ENCODE measurements around the gene TNFRSF1A. TPM values are rescaled to one million over a fixed set of nuclear protein-coding genes. Genes with fewer than 3 reads are reported as not detected.
"Not testable (repeated sequence)": the region's sequence is repeated elsewhere in the genome, so short reads cannot be mapped to it uniquely, and the experiment has no call there.

The TNFRSF1A gene
- total RNA-seq, 1 experiment from 2014 or later = 103 TPM

DNA sequence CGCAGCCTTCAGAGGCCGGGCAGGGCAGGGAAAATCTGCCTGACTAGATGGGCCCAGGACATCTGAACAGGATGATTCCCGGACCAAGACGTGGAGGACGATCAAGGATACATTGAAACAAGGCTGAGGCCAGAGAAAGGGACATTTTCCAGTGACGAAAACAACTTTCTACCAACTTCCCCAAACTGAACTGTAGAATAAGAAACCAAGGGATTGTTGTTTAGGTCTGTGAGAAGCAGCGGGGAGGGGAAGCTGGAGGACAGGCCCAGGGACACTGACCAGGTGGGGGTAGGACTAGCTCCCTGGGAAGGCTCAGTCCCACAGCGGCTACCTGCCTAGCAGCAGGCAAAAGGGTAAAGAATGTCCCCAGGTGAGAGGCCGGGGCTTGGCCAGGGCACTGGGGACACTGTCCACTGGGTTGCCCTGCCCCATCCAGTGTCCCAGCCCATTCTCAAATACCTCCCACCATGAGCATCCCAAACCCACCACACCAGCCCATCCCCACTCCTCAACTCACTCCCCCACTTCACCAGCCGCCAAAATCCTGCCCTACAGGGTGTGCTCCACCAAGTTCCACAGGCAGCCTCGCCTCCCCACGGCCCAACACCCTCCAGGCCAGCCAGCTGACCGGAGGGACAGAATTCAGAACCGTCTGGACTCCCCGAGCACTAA lies 995 bp downstream of the TNFRSF1A start:
- H3K4me1 Mint-ChIP-seq (ENCODE audit: insufficient read depth, unreplicated experiment) = peaks cover 30% of the 10 kb centered on the region
- H3K27ac Mint-ChIP-seq (ENCODE audit: low read depth, unreplicated experiment) = no peak overlapping the region
- no peak for TF ChIP-seq CTCF (IDR thresholded peaks at IDR 0.05; ENCODE audit: unreplicated experiment)
- ChIA-PET CTCF (interaction anchor here (0.6 to 1.9 kb wide), 9 partner anchors 14 to 236 kb away, joined by 3 to 10 read pairs (median 3); partner anchors contain the start of gene LTBR), POLR2A (interaction anchor here (0.7 to 24.1 kb wide), 10 partner anchors 8 to 62 kb away, joined by 3 to 739 read pairs (median 4); partner anchors contain the start of genes LTBR and SCNN1A)
- no TSS peak for BruUV-seq (replicated peaks)
- intact Hi-C loops (cut with micrococcal nuclease) = no loop called here
- H3K4me3 Mint-ChIP-seq (ENCODE audit: unreplicated experiment) = no peak overlapping the region
- H3K27me3 Mint-ChIP-seq (ENCODE audit: insufficient read depth, unreplicated experiment) = no peaks in the 10 kb centered on the region
- H3K36me3 Mint-ChIP-seq (ENCODE audit: insufficient read depth, unreplicated experiment) = peaks cover 28% of the 10 kb centered on the region
- no peaks in the 10 kb centered on the region for H3K9me3 Mint-ChIP-seq (ENCODE audit: unreplicated experiment)
- DNase-seq (ENCODE audit: unreplicated experiment) = no peak

- no peak for DNase-seq (ENCODE audit: unreplicated experiment)
- CTCF ChIA-PET = interaction anchor here (0.6 to 1.9 kb wide), 12 partner anchors 14 to 145 kb away, joined by 3 to 10 read pairs (median 4); partner anchors contain the start of gene LTBR
- Mint-ChIP-seq H3K36me3 (ENCODE audit: insufficient read depth, unreplicated experiment) (peaks cover 21% of the 10 kb centered on the region), H3K27me3 (ENCODE audit: insufficient read depth, unreplicated experiment) (no peaks in the 10 kb centered on the region), H3K27ac (ENCODE audit: low read depth, unreplicated experiment) (no peak overlapping the region), H3K4me1 (ENCODE audit: insufficient read depth, unreplicated experiment) (peaks cover 23% of the 10 kb centered on the region), H3K9me3 (ENCODE audit: unreplicated experiment) (no peaks in the 10 kb centered on the region), H3K4me3 (ENCODE audit: unreplicated experiment) (no peak overlapping the region)
- POLR2A ChIA-PET = interaction anchor here (0.8 to 24.1 kb wide), 14 partner anchors 8 to 157 kb away, joined by 3 to 739 read pairs (median 5); partner anchors contain the start of genes LTBR, SCNN1A and TAPBPL
- intact Hi-C loops (cut with micrococcal nuclease) = no loop called here
- no peak for TF ChIP-seq CTCF (IDR thresholded peaks at IDR 0.05; ENCODE audit: unreplicated experiment)
- no TSS peak for BruUV-seq (replicated peaks)
These were observed 1.7 kb downstream of the TNFRSF1A start for GRCh38 chr12:6340032-6340638.

DNA sequence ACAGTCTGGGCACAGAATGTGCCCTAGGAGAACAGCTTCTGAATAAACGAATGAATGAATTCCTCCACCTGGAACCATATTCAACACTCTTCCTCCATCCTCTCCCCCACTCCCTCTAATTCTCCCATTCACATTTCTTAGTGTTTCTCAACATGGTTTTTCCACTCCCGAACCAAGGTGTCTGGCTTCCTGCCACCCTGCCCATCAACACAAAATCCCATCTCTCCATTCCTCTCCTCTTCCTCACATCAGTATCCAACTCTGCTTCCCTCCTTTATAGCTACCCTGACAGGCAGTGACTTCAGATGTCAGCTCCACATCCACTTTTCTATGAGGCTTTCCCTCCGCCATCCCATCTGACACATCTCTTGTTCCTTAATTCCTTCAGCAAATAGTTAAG lies 2.9 kb downstream of the TNFRSF1A start:
- H3K4me3 Mint-ChIP-seq (ENCODE audit: unreplicated experiment) = no peak overlapping the region
- no peaks in the 10 kb centered on the region for H3K9me3 Mint-ChIP-seq (ENCODE audit: unreplicated experiment)
- ChIA-PET CTCF (interaction anchor here (0.6 to 1.9 kb wide), 10 partner anchors 16 to 198 kb away, joined by 3 to 10 read pairs (median 4); no protein-coding TSS in a partner anchor), POLR2A (interaction anchor here (0.6 to 24.1 kb wide), 12 partner anchors 10 to 127 kb away, joined by 3 to 739 read pairs (median 6); partner anchors contain the start of genes LTBR, SCNN1A and TAPBPL)
- H3K4me1 Mint-ChIP-seq (ENCODE audit: insufficient read depth, unreplicated experiment) = peaks cover 21% of the 10 kb centered on the region
- BruUV-seq (replicated peaks) = no TSS peak
- intact Hi-C loops (cut with micrococcal nuclease) = loop anchor here (5.0 kb wide), 2 partner anchors 128 to 198 kb away; no protein-coding TSS in a partner anchor
- no peak for DNase-seq (ENCODE audit: unreplicated experiment)
- no peaks in the 10 kb centered on the region for H3K27me3 Mint-ChIP-seq (ENCODE audit: insufficient read depth, unreplicated experiment)
- peaks cover 25% of the 10 kb centered on the region for H3K36me3 Mint-ChIP-seq (ENCODE audit: insufficient read depth, unreplicated experiment)
- no peak overlapping the region for H3K27ac Mint-ChIP-seq (ENCODE audit: low read depth, unreplicated experiment)
- no peak for TF ChIP-seq CTCF (IDR thresholded peaks at IDR 0.05; ENCODE audit: unreplicated experiment)

GRCh38 chr12:6338536-6338935 lies 3.3 kb downstream of the TNFRSF1A start:
- H3K27me3 Mint-ChIP-seq (ENCODE audit: insufficient read depth, unreplicated experiment); BruUV-seq (replicated peaks); DNase-seq (ENCODE audit: unreplicated experiment); H3K9me3 Mint-ChIP-seq (ENCODE audit: unreplicated experiment); H3K27ac Mint-ChIP-seq (ENCODE audit: low read depth, unreplicated experiment); H3K4me3 Mint-ChIP-seq (ENCODE audit: unreplicated experiment): not testable (repeated sequence)
- H3K36me3 Mint-ChIP-seq (ENCODE audit: insufficient read depth, unreplicated experiment) = peaks cover 27% of the 10 kb centered on the region
- ChIA-PET CTCF (interaction anchor here (0.6 to 1.9 kb wide), 7 partner anchors 15 to 198 kb away, joined by 3 to 10 read pairs (median 4); no protein-coding TSS in a partner anchor), POLR2A (interaction anchor here (1.3 to 24.1 kb wide), 8 partner anchors 11 to 127 kb away, joined by 5 to 739 read pairs (median 12); partner anchors contain the start of genes LTBR and SCNN1A)
- intact Hi-C loops (cut with micrococcal nuclease) = loop anchor here (5.0 kb wide), 2 partner anchors 129 to 199 kb away; no protein-coding TSS in a partner anchor
- H3K4me1 Mint-ChIP-seq (ENCODE audit: insufficient read depth, unreplicated experiment) = peaks cover 23% of the 10 kb centered on the region
